HCT116 (cell line): ENCODE measurements around the gene PKNOX2. TPM values are rescaled to one million over a fixed set of nuclear protein-coding genes. Genes with fewer than 3 reads are reported as not detected.

Source experiments
- ATAC-seq: fragments of 200-7000 bp; cut with Tn5 transposase; 2 replicates; pipeline ENCODE4 v1.9.1; 2020; ENCODE audit warnings: mild to moderate bottlenecking, moderate library complexity
- BruUV-seq: library from RNA; stranded (reverse); fragments of 400-500 nt; replicated peaks from 2 replicates; lab custom pipeline; 2021; lab: Mats Ljungman, UMichigan
- CTCF ChIA-PET: fragments of 300-600 bp; sonication (Branson Sonifier 250); formaldehyde crosslinking; loops from one replicate; lab custom pipeline; 2021; ENCODE audit warnings: antibody characterized with exemption; lab: Charles Lee
- POLR2A ChIA-PET: fragments of 300-600, 350-600 bp; sonication (Branson Sonifier 250); formaldehyde crosslinking; loops from one replicate; lab custom pipeline; 2021; ENCODE audit warnings: antibody characterized with exemption; lab: Charles Lee
- RAD21 ChIA-PET, 2 experiments: fragments of 300-600 bp; sonication (Branson Sonifier 250); formaldehyde crosslinking; loops; one replicate each; lab custom pipeline; 2023; ENCODE audit warnings: low total read pairs in 2 of 2; ENCODE audit not compliant: uncharacterized antibody in 2 of 2, unreplicated experiment in 2 of 2, low non-redundant PET in 1 of 2; lab: Charles Lee
- DNase-seq: peaks from one replicate; pipeline ENCODE4 v3.0.0-alpha.2; 2010; ENCODE audit warnings: low read depth, low spot score
- H2AFZ ChIP-seq: fragments of 200-600 bp; shearing (Covaris generic), sonication (generic); 2 replicates; pipeline ENCODE4 v1.6.1; 2017; ENCODE audit warnings: low read depth, mixed run types, mixed read lengths, antibody characterized with exemption, low read length; ENCODE audit not compliant: poor library complexity, severe bottlenecking
- H3K27ac ChIP-seq: 2 replicates; pipeline ENCODE4 v1.5.1; 2012; ENCODE audit warnings: low read depth, low read length
- H3K27me3 ChIP-seq: fragments of 200-600 bp; sonication (generic); 2 replicates; pipeline ENCODE4 v1.6.1; 2016; ENCODE audit warnings: mixed run types, low read length, mixed read lengths; ENCODE audit not compliant: insufficient read depth
- H3K36me3 ChIP-seq, 2 experiments: fragments of 200-500 bp in 1 of 2; fragments of 200-600 bp in 1 of 2; sonication (Bioruptor generic) in 1 of 2; sonication (generic) in 1 of 2; 2 replicates each; pipeline versions ENCODE4 v1.5.1 to v1.6.1; 2014 to 2016; ENCODE audit warnings: low read length in 2 of 2, inconsistent platforms in 1 of 2, mixed read lengths in 1 of 2, mixed run types in 1 of 2; ENCODE audit not compliant: insufficient read depth in 2 of 2, control insufficient read depth in 1 of 2
- H3K4me1 ChIP-seq, 2 experiments: fragments of 200-600 bp in 1 of 2; sonication (generic) in 1 of 2; 2 replicates each; pipeline versions ENCODE4 v1.5.1 to v1.6.1; 2012 to 2017; ENCODE audit warnings: low read length in 2 of 2, inconsistent platforms in 1 of 2, mild to moderate bottlenecking in 1 of 2, mixed read lengths in 1 of 2, mixed run types in 1 of 2, moderate library complexity in 1 of 2; ENCODE audit not compliant: insufficient read depth in 2 of 2, control insufficient read depth in 1 of 2
- H3K4me2 ChIP-seq: fragments of 200-600 bp; sonication (generic); 2 replicates; pipeline ENCODE4 v1.6.1; 2017; ENCODE audit warnings: mixed run types, low read length, mixed read lengths
- H3K4me3 ChIP-seq, 2 experiments: fragments of 200-600 bp in 1 of 2; sonication (generic) in 1 of 2; replicated peaks in 1 of 2; 2 replicates each; pipeline ENCODE4 v1.5.1; 2011 to 2016; ENCODE audit warnings: low read length in 2 of 2, control low read depth in 1 of 2, low read depth in 1 of 2, mild to moderate bottlenecking in 1 of 2, mixed read lengths in 1 of 2, mixed run types in 1 of 2
- H3K79me2 ChIP-seq: fragments of 200-600 bp; sonication (generic); 2 replicates; pipeline ENCODE4 v1.6.1; 2017; ENCODE audit warnings: mild to moderate bottlenecking, mixed run types, low read length, moderate library complexity, mixed read lengths; ENCODE audit not compliant: insufficient read depth
- H3K9ac ChIP-seq: fragments of 200-600 bp; sonication (generic); 2 replicates; pipeline ENCODE4 v1.6.1; 2016; ENCODE audit warnings: low read length, mixed read lengths
- H3K9me2 ChIP-seq: fragments of 200-600 bp; sonication (generic), shearing (Covaris generic); 2 replicates; pipeline ENCODE4 v1.6.1; 2017; ENCODE audit warnings: mixed run types, mild to moderate bottlenecking, moderate library complexity; ENCODE audit not compliant: insufficient read depth
- H3K9me3 ChIP-seq, 2 experiments: fragments of 200-500 bp in 1 of 2; fragments of 200-600 bp in 1 of 2; sonication (Bioruptor generic) in 1 of 2; sonication (generic) in 1 of 2; 2 replicates each; pipeline ENCODE4 v1.6.1; 2014 to 2017; ENCODE audit warnings: low read length in 2 of 2, mixed read lengths in 2 of 2, inconsistent platforms in 1 of 2, low read depth in 1 of 2, mild to moderate bottlenecking in 1 of 2, mixed run types in 1 of 2, moderate library complexity in 1 of 2; ENCODE audit not compliant: control insufficient read depth in 1 of 2, insufficient read depth in 1 of 2
- H4K20me1 ChIP-seq: fragments of 200-600 bp; sonication (generic), shearing (Covaris generic); 2 replicates; pipeline ENCODE4 v1.6.1; 2017; ENCODE audit warnings: mixed run types, mild to moderate bottlenecking, moderate library complexity; ENCODE audit not compliant: insufficient read depth
- ATF3 ChIP-seq: IDR thresholded peaks from 2 replicates; pipeline ENCODE4 v1.6.1; 2012
- CBX3 ChIP-seq: IDR thresholded peaks from 2 replicates; pipeline ENCODE4 v1.6.1; 2012; ENCODE audit warnings: low read depth
- CEBPB ChIP-seq: IDR thresholded peaks from 2 replicates; pipeline ENCODE4 v1.6.1; 2012; ENCODE audit warnings: low read depth
- EGR1 ChIP-seq: IDR thresholded peaks from 2 replicates; pipeline ENCODE4 v1.6.1; 2012; ENCODE audit warnings: low read depth
- ELF1 ChIP-seq: IDR thresholded peaks from 2 replicates; pipeline ENCODE4 v1.6.1; 2012; ENCODE audit warnings: low read depth, borderline replicate concordance
- EZH2phosphoT487 ChIP-seq: fragments of 200-600 bp; IDR thresholded peaks from 2 replicates; pipeline ENCODE4 v1.6.1; 2018; ENCODE audit warnings: antibody characterized with exemption, borderline replicate concordance
- FOSL1 ChIP-seq: IDR thresholded peaks from 2 replicates; pipeline ENCODE4 v1.6.1; 2012; ENCODE audit warnings: low read depth
- JUND ChIP-seq: IDR thresholded peaks from 2 replicates; pipeline ENCODE4 v1.6.1; 2012
- MAX ChIP-seq: IDR thresholded peaks from 2 replicates; pipeline ENCODE4 v1.6.1; 2012
- POLR2A ChIP-seq: IDR thresholded peaks from 2 replicates; pipeline ENCODE4 v1.7.0; 2011; ENCODE audit warnings: borderline replicate concordance; ENCODE audit not compliant: insufficient read depth, insufficient read length; ENCODE audit errors: extremely low read depth
- POLR2AphosphoS5 ChIP-seq: IDR thresholded peaks from 2 replicates; pipeline ENCODE4 v1.6.1; 2011; ENCODE audit warnings: mild to moderate bottlenecking, low read depth, low read length, moderate library complexity
- RAD21 ChIP-seq: IDR thresholded peaks from 2 replicates; pipeline ENCODE4 v1.6.1; 2012; ENCODE audit warnings: low read depth, mild to moderate bottlenecking
- REST ChIP-seq: IDR thresholded peaks from 2 replicates; pipeline ENCODE4 v1.6.1; 2012; ENCODE audit warnings: low read depth
- SIN3A ChIP-seq: IDR thresholded peaks from 2 replicates; pipeline ENCODE4 v1.6.1; 2012; ENCODE audit warnings: low read depth
- TCF7L2 ChIP-seq: IDR thresholded peaks from 2 replicates; pipeline ENCODE4 v1.7.0; 2011; ENCODE audit warnings: borderline replicate concordance, inconsistent platforms; ENCODE audit not compliant: insufficient read depth, insufficient read length; ENCODE audit errors: extremely low read depth
- ZBTB33 ChIP-seq: IDR thresholded peaks from 2 replicates; pipeline ENCODE4 v1.6.1; 2011; ENCODE audit warnings: mild to moderate bottlenecking, low read length, moderate library complexity; ENCODE audit not compliant: insufficient replicate concordance; ENCODE audit errors: extremely low read depth
- ZFX ChIP-seq: fragments of 450-650 bp; IDR thresholded peaks from 2 replicates; pipeline ENCODE4 v1.6.1; 2017
- intact Hi-C: fragments of 100-400 bp; cut with micrococcal nuclease; formaldehyde crosslinking; loops from 2 replicates; pipeline ENCODE4 v1.10.0; 2022
- total RNA-seq: library from RNA; stranded (reverse); gene quantifications from one replicate; pipeline ENCODE4 v1.2.1, GENCODE V29; 2021; ENCODE audit not compliant: unreplicated experiment

Gene PKNOX2
- total RNA-seq, 1 experiment from 2014 or later = 0.20 TPM

GRCh38 chr11:125388611-125389010, 224.1 kb downstream of the PKNOX2 start:
- ATAC-seq (no peak), DNase-seq (no peak)
- no peak overlapping the region for H3K9ac ChIP-seq
- no peaks in the 10 kb centered on the region for H3K4me1 ChIP-seq
- no peak overlapping the region for H2AFZ ChIP-seq
- TF ChIP-seq SIN3A (no peak), CEBPB (no peak), ZFX (no peak), POLR2A (no peak), EGR1 (no peak), ATF3 (no peak), TCF7L2 (no peak), RAD21 (no peak), ELF1 (no peak), REST (no peak), EZH2phosphoT487 (no peak), FOSL1 (no peak), MAX (no peak), CBX3 (no peak), ZBTB33 (no peak), JUND (no peak), POLR2AphosphoS5 (no peak)
- intact Hi-C loops = no loop called here
- H4K20me1 ChIP-seq = no peaks in the 10 kb centered on the region
- H3K36me3 ChIP-seq = no peaks in the 10 kb centered on the region
- ChIA-PET POLR2A (no interaction called here), CTCF (no interaction called here), RAD21 (no interaction called here)
- H3K9me2 ChIP-seq = no peaks in the 10 kb centered on the region
- H3K79me2 ChIP-seq = no peaks in the 10 kb centered on the region
- BruUV-seq = no TSS peak
- H3K27ac ChIP-seq = no peak overlapping the region
- peaks cover 18% of the 10 kb centered on the region for H3K27me3 ChIP-seq
- H3K4me2 ChIP-seq = no peak overlapping the region
- H3K9me3 ChIP-seq = no peaks in the 10 kb centered on the region
- H3K4me3 ChIP-seq = no peak overlapping the region
